B cell (primary cell): ENCODE measurements around the gene NCAM1.

Experiments used
- EZH2 ChIP-seq: IDR thresholded peaks from 2 replicates; pipeline ENCODE4 v1.6.1; 2012; ENCODE audit warnings: borderline replicate concordance, low read depth, mild to moderate bottlenecking, moderate library complexity, low read length; ENCODE audit not compliant: insufficient read depth, poor library complexity, severe bottlenecking
- TF ChIP-seq, protein P1 (sequence below): fragments of 200-600 bp; IDR thresholded peaks from one replicate; pipeline ENCODE4 v1.8.0; 2022; ENCODE audit warnings: antibody characterized with exemption, mild to moderate bottlenecking

DNA sequence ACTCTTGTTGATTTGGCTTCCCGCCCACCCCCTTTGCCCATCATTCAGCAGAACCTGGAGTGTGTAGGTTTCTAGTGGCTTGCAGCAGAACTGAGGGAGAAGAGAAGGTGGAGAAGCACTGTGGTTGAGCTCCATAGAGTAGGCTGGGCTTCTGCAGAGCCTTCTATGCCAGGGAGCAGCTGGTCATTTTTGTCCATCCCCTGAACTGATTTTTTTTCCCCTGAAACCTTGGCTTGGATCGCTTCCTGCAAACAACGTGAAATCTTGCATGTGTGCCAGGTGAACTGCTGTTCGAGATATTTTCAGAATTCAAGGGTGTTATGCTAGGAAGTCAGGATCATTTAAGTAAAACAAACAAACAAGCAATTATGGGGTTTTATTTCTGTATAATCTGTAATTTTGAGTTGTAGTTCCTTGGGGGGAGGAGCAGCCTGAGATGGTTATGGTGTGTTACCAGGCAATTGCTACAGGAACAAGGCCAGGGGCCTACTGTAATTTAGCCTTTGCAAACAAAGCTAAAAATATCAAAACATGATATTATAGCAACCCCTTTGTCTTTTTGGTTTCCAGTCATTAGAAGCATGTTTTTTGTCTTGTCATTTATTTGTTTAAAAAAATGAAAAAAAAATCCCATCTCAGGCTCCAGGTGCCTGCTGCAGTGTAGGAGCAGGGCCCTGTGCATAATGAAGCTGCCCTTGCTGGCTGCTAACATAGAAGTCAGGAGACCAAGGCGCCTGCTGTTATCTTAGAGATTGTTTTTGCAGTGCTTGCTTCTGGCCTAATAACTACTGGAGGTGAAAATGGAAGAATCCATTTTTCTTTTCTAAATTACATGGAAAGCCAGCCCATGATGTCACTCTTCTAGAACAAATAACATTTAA is 200.7 kb downstream of the NCAM1 start:
- TF ChIP-seq, protein P1, sequence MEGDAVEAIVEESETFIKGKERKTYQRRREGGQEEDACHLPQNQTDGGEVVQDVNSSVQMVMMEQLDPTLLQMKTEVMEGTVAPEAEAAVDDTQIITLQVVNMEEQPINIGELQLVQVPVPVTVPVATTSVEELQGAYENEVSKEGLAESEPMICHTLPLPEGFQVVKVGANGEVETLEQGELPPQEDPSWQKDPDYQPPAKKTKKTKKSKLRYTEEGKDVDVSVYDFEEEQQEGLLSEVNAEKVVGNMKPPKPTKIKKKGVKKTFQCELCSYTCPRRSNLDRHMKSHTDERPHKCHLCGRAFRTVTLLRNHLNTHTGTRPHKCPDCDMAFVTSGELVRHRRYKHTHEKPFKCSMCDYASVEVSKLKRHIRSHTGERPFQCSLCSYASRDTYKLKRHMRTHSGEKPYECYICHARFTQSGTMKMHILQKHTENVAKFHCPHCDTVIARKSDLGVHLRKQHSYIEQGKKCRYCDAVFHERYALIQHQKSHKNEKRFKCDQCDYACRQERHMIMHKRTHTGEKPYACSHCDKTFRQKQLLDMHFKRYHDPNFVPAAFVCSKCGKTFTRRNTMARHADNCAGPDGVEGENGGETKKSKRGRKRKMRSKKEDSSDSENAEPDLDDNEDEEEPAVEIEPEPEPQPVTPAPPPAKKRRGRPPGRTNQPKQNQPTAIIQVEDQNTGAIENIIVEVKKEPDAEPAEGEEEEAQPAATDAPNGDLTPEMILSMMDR = no peak
- no peak for TF ChIP-seq EZH2
